Measurements from ENCODE around the gene CNDP1. TPM values are rescaled to one million over a fixed set of nuclear protein-coding genes. Genes with fewer than 3 reads are reported as not detected.
"Not testable (repeated sequence)": the region's sequence is repeated elsewhere in the genome, so short reads cannot be mapped to it uniquely, and the experiment has no call there.

CNDP1 gene
- polyA plus RNA-seq, 12 donors, result 0.04 to 0.70 (median 0.22) TPM; not detected in 2

GRCh38 chr18:74541703-74542555 lies 7.6 kb downstream of the CNDP1 start:
- DNase-seq, result no peak

GRCh38 chr18:74544898-74545297 lies 10.6 kb downstream of the CNDP1 start:
- DNase-seq, result no peak

GRCh38 chr18:74546007-74546406 lies 11.7 kb downstream of the CNDP1 start:
- DNase-seq, result no peak

GRCh38 chr18:74546751-74547530 lies 12.6 kb downstream of the CNDP1 start:
- no peak for DNase-seq

- DNase-seq, result no peak
Observed at GRCh38 chr18:74547860-74548259, 13.6 kb downstream of the CNDP1 start.

- no peak for DNase-seq
Observed at GRCh38 chr18:74549591-74550104, 15.3 kb downstream of the CNDP1 start.

GRCh38 chr18:74550886-74551285 lies 16.6 kb downstream of the CNDP1 start:
- DNase-seq, result no peak

- no peak for DNase-seq
Observed at GRCh38 chr18:74551452-74551851, 17.2 kb downstream of the CNDP1 start.

- DNase-seq, result peak; percentile 92
Observed at GRCh38 chr18:74551936-74552555, 17.7 kb downstream of the CNDP1 start.

GRCh38 chr18:74556126-74556525 lies 21.8 kb downstream of the CNDP1 start:
- no peak for DNase-seq

GRCh38 chr18:74558096-74558495 lies 23.8 kb downstream of the CNDP1 start:
- no peak for DNase-seq

- no peak for DNase-seq
Observed at GRCh38 chr18:74562131-74562730, 27.9 kb downstream of the CNDP1 start.

- DNase-seq, result no peak
Observed at GRCh38 chr18:74562775-74563174, 28.5 kb downstream of the CNDP1 start.

- DNase-seq, result no peak
Observed at GRCh38 chr18:74563999-74564398, 29.7 kb downstream of the CNDP1 start.

GRCh38 chr18:74565164-74565563 lies 30.9 kb downstream of the CNDP1 start:
- DNase-seq, result not testable (repeated sequence)

GRCh38 chr18:74565993-74566392 lies 31.7 kb downstream of the CNDP1 start:
- not testable (repeated sequence) for DNase-seq

GRCh38 chr18:74567822-74568221 lies 33.5 kb downstream of the CNDP1 start:
- no peak for DNase-seq

GRCh38 chr18:74569401-74569800 lies 35.1 kb downstream of the CNDP1 start:
- DNase-seq, result no peak

GRCh38 chr18:74570266-74570665 lies 36.0 kb downstream of the CNDP1 start:
- DNase-seq, result no peak

GRCh38 chr18:74571895-74572680 lies 37.8 kb downstream of the CNDP1 start:
- no peak for DNase-seq

- DNase-seq, result no peak
Observed at GRCh38 chr18:74573053-74573452, 38.8 kb downstream of the CNDP1 start.
